ENCODE data around the gene PRR14. TPM values are rescaled to one million over a fixed set of nuclear protein-coding genes. Genes with fewer than 3 reads are reported as not detected.
A peak's percentile ranks its signal among the peaks of the same experiment; 100 is the strongest.

Gene PRR14
- total and polyA plus RNA-seq, 2 of the 8 experiments (the other 6 are each of a cell fraction or from before 2014, with no cell fraction given), result 3.6 to 16.1 TPM

GRCh38 chr16:30650369-30651123, at the start of gene PRR14 (continued):
- peak; percentile 89 for TF ChIP-seq ATF2 (IDR thresholded peaks at IDR 0.05; ENCODE audit: low read length)
- TF ChIP-seq BCL11A (IDR thresholded peaks at IDR 0.05; ENCODE audit: low read depth in 2 of 2, low read length in 2 of 2), result no peak
- no peak for TF ChIP-seq USF2 (IDR thresholded peaks at IDR 0.05; ENCODE audit: low read length)
- TF ChIP-seq POU5F1 (IDR thresholded peaks at IDR 0.05; ENCODE audit: low read depth, low read length), result no peak
- no peak for TF ChIP-seq FOSL1 (IDR thresholded peaks at IDR 0.05; ENCODE audit: insufficient read depth, low read depth, low read length)
- TF ChIP-seq CHD1 (IDR thresholded peaks at IDR 0.05; ENCODE audit: low read depth, low read length), result no peak
- TF ChIP-seq TAF1 (IDR thresholded peaks at IDR 0.05; ENCODE audit: low read depth, low read length), result peak; percentile 58; the same call in 1 of the 2 replicates
- no peak for TF ChIP-seq ZNF274 (IDR thresholded peaks at IDR 0.05; ENCODE audit: borderline replicate concordance, extremely low read depth, low read length)
- peak; percentile 94 for TF ChIP-seq CREB1 (IDR thresholded peaks at IDR 0.05)
- no peak for TF ChIP-seq BRCA1 (IDR thresholded peaks at IDR 0.05; ENCODE audit: low read depth, low read length)
- no peak for TF ChIP-seq RXRA (IDR thresholded peaks at IDR 0.05; ENCODE audit: insufficient read depth, low read depth, low read length)

Data from H1 (cell line).